ENCODE measurements around the gene STK32A. TPM values are rescaled to one million over a fixed set of nuclear protein-coding genes. Genes with fewer than 3 reads are reported as not detected.

STK32A gene
- total RNA-seq, 1 experiment from 2014 or later: 1.3 TPM

GRCh38 chr5:147359101-147359500 is 124.3 kb downstream of the STK32A start:
- no peaks in the 10 kb centered on the region for H3K79me1 ChIP-seq (ENCODE audit: insufficient read depth, low read depth, low read length, poor library complexity, severe bottlenecking)
- no peak overlapping the region for H2AFZ ChIP-seq (ENCODE audit: low read length)
- Mint-ChIP-seq H3K4me3 (no peak overlapping the region), H3K27ac (no peak overlapping the region), H3K9me3 (no peaks in the 10 kb centered on the region), H3K4me1 (peaks cover 2% of the 10 kb centered on the region in 2 experiments; a peak in 2 of 4 replicates), H3K36me3 (ENCODE audit: insufficient read depth in 1 of 3, low read depth in 3 of 3) (no peaks in the 10 kb centered on the region), H3K27me3 (ENCODE audit: low read depth) (no peaks in the 10 kb centered on the region; the same call in 1 of the 2 replicates)
- H3K27me3 ChIP-seq (ENCODE audit: insufficient read depth, low read length): no peaks in the 10 kb centered on the region
- no peak overlapping the region for H3K18ac ChIP-seq (ENCODE audit: insufficient read length, low read depth, low read length)
- H3K14ac ChIP-seq (ENCODE audit: insufficient read depth, low read length): no peak overlapping the region
- no CpG with 5 or more reads among the region's 1 CpG for WGBS (ENCODE audit: extremely low coverage, insufficient read length, low lambda C conversion rate)
- H3K79me2 ChIP-seq (ENCODE audit: insufficient read depth, low read length): no peaks in the 10 kb centered on the region
- no peak overlapping the region for H4K8ac ChIP-seq (replicated peaks; ENCODE audit: insufficient read length, low read depth, low read length)
- no peak overlapping the region for H3K9ac ChIP-seq (ENCODE audit: extremely low read depth, insufficient read length, low read length)
- H3K9me3 ChIP-seq (ENCODE audit: control insufficient read depth, low read depth, low read length): no peaks in the 10 kb centered on the region
- no peaks in the 10 kb centered on the region; the same call in 1 of the 2 replicates for H3K4me1 ChIP-seq (ENCODE audit: insufficient read depth, low read length)
- H3K4me2 ChIP-seq (ENCODE audit: insufficient read depth, insufficient read length, low read length): no peak overlapping the region
- TF ChIP-seq CTCF (conservative IDR thresholded peaks at IDR 0.05): no peak
- no peaks in the 10 kb centered on the region for H3K23me2 ChIP-seq (ENCODE audit: insufficient read length, low read depth, low read length, poor library complexity, severe bottlenecking)
- H3K23ac ChIP-seq (ENCODE audit: insufficient read length, low read depth, low read length): no peak overlapping the region
- H2AK5ac ChIP-seq (ENCODE audit: insufficient read length, low read length): no peak overlapping the region
- H4K5ac ChIP-seq (ENCODE audit: insufficient read length, low read depth, low read length): no peak overlapping the region
- no peak overlapping the region for H3T11ph ChIP-seq (ENCODE audit: low read length)
- DNase-seq: no peak
- H3K56ac ChIP-seq (ENCODE audit: insufficient read length, low read depth, low read length): no peak overlapping the region
- no peak overlapping the region for H3K4ac ChIP-seq (ENCODE audit: low read depth, low read length)
- no peaks in the 10 kb centered on the region for H4K20me1 ChIP-seq (ENCODE audit: control insufficient read depth, insufficient read depth, insufficient read length)
- H4K91ac ChIP-seq (ENCODE audit: insufficient read length, low read depth, low read length): no peak overlapping the region
- no peak overlapping the region for H2BK20ac ChIP-seq (ENCODE audit: low read depth, low read length, poor library complexity, severe bottlenecking)
- no peak overlapping the region for H2BK120ac ChIP-seq (ENCODE audit: low read depth, low read length, poor library complexity, severe bottlenecking)
- no peak overlapping the region for H2BK12ac ChIP-seq (ENCODE audit: insufficient read length, low read depth, low read length)
- H3K27ac ChIP-seq (ENCODE audit: insufficient read length, low read depth, low read length): no peak overlapping the region
- H2BK15ac ChIP-seq (ENCODE audit: low read depth, low read length): no peak overlapping the region
- H2BK5ac ChIP-seq (ENCODE audit: insufficient read length, low read length): no peak overlapping the region

Data from H9 (cell line).